Fibroblast of gingiva (primary cell): ENCODE results near the gene NRP1.

Experiments used
- DNase-seq: peaks from one replicate; pipeline ENCODE4 v3.0.0-alpha.2; 2011; ENCODE audit warnings: low read depth

NRP1 gene

DNA sequence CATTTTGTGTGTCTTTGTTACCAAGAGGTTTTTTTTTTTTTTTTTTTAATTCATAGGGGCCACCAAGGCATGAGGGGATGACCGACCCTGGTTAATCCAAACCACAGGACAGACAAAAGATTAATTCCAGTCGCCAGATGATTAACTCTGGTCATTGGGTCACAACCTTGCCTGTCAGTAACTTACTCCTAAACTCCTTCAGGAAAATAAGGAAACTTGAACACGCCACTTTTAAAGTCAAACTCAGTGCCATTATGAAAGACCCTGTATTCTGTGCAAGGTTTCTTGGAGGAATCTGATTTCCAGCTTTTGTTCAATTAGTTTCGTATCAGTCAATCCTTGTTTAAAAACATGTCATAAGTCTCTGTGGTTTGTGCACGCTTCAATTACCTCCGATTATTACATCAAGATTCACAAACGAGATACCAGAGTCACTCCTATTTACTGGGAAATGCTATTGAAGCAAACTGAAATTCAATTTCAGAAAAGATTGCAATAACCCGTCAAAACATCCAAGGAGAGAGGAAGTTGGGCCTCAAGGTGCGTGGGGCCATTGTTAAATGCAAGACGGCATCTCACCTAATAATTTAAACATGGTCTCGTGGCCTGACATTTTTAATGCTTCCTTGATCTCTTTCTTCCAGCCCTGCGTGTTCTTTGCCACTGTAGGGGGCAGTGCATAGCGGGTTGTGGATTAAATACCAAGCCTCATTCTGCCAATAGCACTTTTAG is 44.0 kb downstream of the NRP1 start:
- no peak for DNase-seq

DNA sequence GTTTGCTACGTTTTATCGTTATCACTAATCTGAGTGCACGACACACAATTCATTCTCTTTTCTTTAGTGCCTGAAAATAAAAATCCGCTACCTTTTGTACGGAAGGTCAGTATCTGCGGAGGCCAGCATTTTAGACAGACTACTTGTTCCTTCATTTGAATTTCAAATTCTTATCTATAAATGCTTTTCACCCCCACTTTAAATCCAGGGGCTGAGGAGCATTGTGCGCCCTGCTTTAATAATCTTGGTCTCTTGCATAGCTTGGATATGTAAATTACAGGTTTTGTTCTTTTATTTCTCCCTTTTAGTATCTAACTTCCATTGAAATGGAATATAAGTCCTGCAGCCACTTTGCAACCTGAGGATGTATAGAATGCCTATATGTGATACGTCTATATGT is 44.7 kb downstream of the NRP1 start:
- DNase-seq: no peak

DNA sequence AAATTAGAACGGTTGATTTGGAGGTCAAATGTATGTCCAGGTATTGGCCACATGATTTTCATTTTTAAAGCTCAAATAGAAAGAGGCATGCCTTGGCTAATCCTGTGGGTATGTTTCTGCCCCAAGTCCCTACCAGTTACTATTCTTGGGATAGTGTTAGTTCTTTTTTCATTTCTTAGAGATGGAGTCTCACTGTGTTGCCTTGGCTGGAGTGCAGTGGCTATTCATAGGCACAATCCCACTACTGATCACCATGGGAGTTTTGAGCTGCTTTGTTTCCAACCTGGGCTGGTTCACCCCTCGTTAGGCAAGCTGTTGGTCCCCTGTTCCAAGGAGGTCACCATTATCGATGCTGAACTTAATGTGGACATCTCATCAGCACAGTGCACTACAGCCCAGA is 46.3 kb downstream of the NRP1 start:
- no peak for DNase-seq

DNA sequence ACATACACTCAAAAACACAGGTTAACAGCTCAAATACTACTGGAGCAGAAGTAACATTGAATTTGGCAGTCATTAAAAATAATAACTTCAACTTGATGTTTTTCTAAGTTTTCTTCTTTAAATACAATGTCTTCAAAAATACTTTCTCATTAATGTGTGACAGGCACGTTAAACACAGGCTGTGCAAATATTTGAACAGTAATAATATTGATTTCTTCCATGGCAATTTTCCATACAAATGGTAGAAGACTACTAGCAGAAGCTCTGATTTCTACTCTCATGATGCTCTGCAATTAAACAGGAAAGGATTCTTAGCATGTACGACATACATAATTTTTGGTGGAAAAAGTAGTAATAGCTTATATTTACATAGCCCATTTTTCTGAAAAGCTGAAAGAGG is 47.4 kb downstream of the NRP1 start:
- no peak for DNase-seq

DNA sequence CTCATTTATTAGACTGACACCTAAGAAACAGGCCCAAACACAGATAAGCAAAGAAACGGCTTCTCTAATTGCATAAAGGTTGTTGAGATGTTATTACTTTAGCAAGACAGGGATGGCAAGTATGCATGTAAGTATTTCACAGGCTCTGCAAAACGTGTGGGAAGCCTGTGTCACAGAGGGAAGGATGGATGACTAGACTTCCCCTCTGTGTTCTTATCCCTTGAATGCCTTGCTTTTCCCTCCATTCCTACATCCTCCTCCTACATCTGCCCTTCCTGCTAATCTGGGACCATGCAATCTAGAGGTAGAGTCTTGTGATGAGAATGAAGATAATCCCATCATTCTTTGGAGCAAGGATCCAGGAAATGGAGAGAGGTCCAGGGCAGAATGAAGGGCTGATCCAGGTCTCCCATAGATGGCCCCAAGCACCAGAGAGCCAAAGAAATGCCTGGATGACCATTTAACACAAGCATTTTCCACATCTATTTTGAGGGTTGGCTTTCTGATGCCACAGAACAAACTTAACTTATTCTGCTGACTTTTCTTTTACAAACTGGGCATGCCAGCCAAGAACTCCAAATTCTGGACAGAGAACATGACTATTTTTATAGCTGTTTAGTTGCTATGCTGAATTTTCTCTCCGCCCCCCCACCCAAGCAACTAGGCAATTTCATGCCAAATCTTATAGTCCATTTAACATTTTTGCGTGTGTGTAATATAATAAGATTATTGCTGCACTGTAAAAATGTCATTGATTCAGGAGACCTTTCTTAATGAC is 48.1 kb downstream of the NRP1 start:
- peak; percentile 67 for DNase-seq

DNA sequence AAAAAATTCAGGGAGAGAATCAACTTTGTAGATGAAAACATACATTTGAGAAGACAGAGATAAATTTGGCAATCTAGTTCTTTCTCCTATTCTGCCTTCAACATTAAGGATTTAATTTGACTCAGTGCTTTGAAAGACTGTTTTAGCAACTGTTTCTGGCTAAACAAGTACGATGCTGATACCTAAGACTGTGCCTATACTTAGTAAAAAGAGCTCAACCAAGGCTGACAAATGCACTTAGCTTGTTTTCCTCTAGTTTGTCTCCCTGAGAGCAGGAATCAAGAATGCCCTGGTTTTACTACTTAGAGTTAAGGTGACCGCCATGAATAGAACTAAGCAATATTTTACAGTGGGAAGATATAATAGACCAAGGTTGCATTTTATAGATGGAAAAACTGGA is 49.5 kb downstream of the NRP1 start:
- DNase-seq: no peak

DNA sequence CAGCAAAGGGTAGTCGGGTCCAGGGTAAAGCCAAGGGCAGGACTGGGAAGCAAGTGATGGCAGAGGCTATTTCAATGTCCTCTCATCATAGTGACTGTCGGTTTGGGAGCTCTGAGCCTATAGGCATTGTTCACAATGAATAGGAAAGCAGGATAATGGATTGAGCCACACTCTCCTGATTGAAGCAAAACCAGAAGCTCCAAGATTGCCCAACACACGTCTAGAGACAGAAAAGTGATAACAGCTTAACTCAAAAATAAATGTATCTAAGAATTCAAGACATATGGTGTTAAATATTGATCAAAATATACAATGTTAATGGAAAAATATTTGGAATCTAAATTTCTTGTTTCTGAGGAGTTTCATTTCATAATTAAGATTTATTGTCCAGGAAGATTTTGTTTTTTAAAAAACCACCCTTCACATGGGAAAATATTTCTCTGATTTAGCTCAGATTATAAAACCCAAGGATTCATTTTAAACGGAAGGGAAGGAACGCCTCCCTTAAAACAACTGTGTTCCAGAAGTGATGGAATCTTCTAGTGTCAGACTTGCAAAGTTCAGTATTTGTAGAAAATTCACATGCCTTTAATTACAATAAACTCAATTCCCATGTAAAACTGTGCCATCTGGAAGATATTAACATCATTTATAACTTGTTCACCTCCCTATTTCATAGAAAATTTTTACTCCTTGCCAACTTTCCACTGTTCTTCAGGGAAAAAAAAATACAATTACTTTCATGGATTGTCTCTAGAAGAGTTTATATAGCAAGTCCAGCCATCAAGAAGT is 54.5 kb downstream of the NRP1 start:
- peak; percentile 81 for DNase-seq

DNA sequence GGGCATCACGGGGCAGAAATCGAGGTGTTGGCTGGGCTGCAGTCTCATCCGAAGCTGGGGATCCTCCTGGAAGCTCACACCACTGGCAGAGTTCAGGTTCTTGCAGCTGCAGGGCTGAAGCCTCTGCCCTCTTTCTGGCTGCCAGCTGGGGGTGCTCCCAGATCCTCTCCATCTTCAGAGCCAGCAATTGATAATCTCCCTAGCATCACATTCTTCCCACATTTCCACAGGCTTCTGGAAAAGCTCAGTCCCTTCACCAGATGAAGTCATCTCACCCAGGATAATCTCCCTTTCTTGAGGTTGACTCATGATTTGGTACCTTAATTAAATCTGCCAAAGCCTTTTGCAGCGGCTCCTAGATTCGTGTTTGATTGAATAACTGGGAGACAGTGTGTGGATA is 55.2 kb downstream of the NRP1 start:
- no peak for DNase-seq

DNA sequence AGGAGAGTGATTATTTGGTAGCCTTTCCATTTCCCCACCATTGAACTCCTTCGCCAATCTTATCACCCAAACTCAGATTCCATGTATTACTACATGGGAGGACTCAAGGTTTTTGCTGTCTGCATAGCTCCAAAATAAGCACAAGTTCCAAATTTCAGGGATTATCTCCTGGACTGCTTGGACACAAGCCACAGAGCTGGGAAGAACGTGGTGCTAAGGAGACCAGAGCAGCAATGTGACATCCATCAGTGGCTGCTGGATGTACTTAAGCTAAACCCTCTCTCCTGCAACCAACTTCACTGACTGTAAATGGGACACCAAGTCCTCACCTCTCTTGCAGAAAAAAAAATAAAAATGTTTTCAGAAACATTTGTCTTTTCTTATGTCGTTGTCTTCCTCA is 56.3 kb downstream of the NRP1 start:
- no peak for DNase-seq

DNA sequence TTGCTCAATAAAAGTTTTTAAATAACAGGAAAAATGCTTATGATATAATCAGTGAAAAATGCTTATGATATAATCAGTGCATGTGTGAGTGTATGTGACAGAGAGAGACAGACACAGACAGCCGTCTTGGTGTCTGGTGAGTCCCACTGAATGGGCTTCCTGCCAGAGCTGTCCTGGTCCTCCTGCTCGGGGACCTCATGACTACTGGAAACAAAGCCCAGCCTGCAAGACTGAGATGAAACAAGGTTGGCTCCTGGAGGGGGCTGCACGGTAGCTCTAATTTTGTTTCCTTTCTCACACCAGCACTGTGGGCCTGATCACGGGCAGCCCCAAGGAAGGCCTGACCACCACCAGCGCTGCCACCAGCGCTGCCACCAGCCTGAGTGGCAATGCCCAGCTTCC is 57.3 kb downstream of the NRP1 start:
- no peak for DNase-seq

DNA sequence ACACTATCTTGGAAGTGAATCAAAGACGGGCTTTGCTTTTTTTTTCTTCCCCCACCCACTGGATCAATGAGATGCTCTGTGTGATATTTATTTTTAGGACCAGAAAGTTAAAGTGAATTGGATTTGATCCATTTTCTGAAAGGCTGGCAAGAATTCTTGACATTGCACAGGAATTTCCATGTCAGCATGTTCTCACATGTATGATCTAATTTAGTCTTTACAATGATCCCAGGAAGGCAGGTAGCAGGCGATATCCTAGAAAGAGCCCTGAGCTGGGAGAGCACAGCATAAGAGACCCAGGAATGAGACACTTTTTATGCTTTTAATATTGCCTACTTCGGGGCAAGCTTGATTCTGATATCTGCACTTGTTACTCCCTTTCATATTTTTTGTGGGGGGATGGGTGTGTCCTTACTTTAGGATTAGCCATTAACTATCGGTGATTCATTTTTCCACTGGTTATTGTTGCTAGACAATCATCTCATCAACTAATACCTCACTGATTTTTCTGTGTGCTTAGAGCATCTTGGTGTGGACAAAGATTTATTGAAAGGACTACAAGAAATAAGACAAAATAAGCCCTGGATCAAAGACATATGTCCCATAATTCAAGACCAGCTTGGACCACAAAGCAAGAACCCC is 58.1 kb downstream of the NRP1 start:
- DNase-seq: no peak

DNA sequence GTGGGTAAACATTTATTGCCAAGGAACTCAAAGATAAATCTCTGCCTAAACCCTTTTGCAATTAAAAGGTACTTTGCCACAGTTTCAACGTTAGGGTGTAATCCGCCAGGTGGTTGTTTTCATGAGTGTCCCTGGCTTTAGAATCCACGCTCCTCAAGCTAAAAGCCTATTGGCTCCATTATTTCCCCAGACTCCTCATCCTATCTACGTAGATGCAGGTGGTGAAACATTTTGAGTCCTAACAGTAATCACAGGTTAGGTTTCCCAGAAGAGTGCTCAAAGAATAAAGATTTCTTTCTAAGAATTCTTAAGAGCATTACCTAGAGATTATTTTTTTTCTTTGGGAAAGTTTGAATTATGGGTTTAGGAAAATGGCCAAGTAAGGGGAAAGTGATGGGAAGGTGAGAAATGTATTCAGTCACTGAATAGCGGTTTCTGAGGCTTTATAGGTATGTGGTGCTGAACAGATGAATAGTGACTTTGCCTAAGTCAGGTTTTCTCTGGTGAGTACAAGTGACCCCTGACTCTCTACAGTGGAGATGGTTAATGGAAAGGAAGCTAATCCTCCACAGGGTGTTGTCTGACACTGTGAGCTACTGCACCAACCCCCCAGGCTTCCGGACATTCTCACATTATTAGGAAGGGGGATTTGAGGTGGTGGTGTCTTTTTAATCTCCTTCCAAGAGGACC is 60.2 kb downstream of the NRP1 start:
- DNase-seq: no peak

DNA sequence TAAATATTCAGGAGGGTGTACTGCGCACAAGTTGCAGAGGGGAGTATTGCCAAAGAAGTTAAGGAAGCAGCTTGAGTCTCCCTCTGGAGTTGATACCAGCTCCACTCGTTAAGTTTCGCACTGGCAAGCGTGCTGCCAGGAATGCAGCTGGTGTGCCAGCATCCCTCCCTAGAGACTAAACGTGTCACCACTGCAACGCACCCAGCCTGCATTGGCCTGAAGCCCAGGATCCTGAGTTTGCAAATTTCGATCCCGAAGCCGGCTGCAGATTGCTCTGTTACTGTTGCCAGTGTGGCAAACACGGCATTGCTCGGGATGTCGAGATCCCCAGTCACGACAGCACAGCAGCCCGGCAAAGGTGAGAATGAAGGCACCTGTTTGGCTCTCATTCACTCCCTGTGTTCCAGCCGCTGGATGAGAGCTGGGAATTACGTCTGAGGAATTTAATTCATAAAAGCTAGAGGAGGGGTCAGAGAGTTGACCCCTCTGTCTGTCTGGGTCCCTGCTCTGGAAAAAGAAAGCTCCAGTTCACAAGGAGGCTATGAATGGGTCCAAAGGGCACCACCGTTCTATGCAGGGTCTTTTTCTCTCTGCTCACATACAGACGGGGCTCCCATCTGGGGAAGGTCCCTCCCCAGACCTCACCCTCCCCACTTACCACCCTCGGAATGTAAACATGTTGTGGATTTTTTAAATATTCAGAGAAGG is 61.0 kb downstream of the NRP1 start:
- DNase-seq: peak; percentile 100

DNA sequence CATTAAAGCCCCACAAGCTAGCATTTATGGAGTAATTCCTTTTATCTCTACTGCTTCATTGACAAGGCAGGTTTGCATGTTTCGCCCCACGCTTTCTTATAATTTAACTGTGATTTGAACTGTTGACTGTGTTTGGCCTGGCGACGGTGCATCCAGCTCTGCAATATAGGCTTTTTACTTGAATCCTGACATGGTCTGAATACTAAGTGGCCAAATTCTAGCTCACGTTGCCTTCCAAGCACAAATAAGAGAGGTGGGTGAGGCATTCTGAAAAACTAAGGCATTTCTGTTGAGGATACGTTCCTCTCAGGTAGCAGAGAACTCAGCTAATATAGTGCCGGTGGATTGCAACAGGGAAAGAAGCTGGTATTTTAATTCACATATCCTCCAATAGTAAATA is 61.8 kb downstream of the NRP1 start:
- DNase-seq: no peak

DNA sequence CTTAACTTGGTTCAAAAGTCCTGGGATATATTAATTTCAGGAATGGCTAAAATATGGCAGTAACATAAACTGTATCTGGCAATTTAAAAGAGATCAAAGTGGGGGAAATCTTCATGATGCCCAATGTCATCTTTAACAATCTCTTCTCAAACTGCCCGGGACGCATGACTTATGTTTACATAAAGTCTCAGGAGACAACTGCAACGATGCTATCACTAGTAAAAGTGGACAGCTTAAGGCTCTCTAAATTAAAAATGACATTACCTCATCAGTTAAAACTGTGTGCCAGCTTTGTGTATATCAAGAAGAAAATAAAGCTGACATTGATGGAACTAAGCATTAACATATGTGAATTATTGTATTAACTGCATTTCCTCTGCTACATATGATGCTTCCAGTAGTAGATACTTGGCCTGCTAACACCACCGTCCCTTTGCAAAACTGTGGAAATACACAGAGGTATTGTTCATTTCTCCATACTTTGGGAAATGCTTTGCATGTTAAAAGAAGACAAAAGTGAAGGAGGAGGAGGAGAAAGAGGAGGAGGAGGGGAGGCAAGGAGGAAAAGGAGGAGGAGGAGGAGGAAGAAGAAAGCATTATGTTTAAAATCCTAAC is 62.4 kb downstream of the NRP1 start:
- DNase-seq: no peak

DNA sequence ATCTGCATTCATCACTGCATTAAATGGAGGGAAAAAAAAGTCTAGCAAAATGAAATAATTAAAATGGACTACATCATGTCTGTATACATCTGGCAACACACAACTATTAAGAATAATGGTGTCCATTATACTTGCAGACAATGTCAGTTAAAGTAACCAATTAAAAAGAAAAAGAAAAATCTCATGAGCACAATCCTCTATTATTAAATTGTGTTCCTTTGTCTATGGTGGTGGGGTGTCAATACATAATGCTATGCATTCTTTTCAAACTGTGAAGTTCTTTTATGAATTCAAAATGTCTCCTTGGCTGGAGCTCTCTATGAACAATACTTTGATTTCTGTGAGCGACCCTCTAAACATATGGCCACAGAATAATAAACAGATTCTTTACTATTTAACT is 63.5 kb downstream of the NRP1 start:
- DNase-seq: no peak

DNA sequence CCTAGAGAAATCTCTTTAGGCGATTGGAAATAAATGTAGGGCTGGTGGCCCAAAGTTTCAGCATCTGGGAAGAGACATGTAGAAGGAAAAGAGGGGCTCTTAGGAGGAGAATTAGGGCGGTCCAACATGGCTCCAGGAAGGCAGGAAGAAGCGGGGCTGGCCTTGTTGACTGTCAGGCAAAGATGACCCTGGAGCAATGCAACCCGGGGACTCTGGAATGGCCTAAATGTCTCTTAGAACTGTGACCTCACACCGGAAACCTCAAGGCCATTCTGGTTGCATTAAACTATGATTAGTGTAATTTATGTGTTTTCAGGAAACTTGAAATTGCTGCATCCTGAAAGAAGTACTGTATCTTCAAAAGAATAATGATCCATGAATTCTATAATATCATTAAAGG is 66.8 kb downstream of the NRP1 start:
- no peak for DNase-seq

DNA sequence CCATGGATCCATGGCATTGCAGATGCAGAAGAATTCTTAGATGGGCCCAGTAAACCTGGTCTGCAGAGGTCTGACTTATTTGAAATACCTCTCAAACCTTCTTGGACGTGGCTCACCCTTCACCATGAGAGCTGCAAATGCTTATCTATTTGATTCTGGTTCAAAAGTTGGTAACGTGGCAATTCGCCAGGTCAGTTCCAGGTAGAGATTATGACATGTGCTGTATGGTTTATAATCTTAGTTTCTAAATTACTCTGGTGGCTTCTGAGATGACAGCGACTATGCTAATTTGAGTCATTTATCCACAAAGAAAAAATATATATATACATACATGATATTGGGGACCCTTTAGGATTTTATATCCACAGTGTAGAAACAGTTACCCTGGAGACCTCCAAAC is 68.8 kb downstream of the NRP1 start:
- no peak for DNase-seq

DNA sequence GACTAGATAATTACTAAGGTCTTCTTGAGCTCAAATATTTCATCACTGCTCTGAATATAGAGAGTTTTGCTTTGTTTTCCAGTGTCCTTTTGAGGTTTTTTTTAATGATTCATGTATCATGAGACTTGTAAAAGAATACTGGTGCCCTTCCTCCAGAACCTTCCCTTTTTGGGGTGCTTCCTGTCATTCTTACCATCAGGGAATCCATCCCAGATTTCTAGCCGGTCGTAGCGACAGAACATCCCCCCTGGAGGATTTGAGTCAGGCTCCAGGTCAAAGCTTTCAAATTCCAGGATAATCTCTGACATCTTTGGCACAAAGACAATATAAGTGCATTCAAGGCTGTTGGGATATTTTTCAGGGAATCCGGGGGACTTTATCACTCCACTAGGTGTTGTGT is 71.0 kb downstream of the NRP1 start:
- DNase-seq: peak; percentile 44

DNA sequence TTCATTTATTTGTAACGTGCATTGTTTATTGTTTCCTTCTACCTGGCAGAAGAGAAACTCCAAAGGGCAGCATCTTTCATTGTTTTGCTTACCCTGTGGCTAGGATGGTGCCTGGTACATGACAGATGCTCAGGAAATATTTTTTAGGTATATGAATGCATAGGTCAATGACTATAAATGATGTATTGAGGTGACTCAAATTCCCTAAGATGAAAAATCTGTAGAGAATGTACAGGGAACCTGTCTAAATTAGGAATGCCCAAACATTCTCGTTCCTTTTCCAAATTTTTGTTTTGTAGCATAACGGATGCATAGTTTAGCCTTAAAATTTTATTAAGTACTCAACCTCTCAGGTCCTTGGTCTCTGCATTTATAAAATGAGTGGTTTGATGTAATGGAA is 71.6 kb downstream of the NRP1 start:
- no peak for DNase-seq
